Activated CD8-positive, alpha-beta T cell treated with anti-CD3 and anti-CD28 coated beads, Interleukin-2, amount 10 ng/mL, durations not matched to agents 7 days and 5 days (primary cell): Measurements from ENCODE around the gene PNMA1. TPM values are rescaled to one million over a fixed set of nuclear protein-coding genes. Genes with fewer than 3 reads are reported as not detected.

Experiments
- ATAC-seq: fragments of 150-1000 bp; cut with Tn5 transposase; one replicate; pipeline ENCODE4 v1.10.0; 2021; ENCODE audit warnings: moderate library complexity
- CTCF ChIA-PET: fragments of 350-600 bp; sonication (Branson Sonifier 250); formaldehyde crosslinking; loops from one replicate; lab custom pipeline; 2021; ENCODE audit warnings: antibody characterized with exemption; lab: Charles Lee
- POLR2A ChIA-PET: fragments of 350-600 bp; sonication (Branson Sonifier 250); formaldehyde crosslinking; loops from one replicate; lab custom pipeline; 2021; ENCODE audit warnings: antibody characterized with exemption; lab: Charles Lee
- DNase-seq: peaks from one replicate; pipeline ENCODE4 v3.0.0-alpha.2; 2020
- H3K27ac Mint-ChIP-seq: one replicate; pipeline ENCODE4 v1.8.0; 2021; ENCODE audit warnings: mild to moderate bottlenecking, mixed read lengths
- H3K27me3 Mint-ChIP-seq: one replicate; pipeline ENCODE4 v1.8.0; 2021; ENCODE audit warnings: low read depth, mixed read lengths
- H3K36me3 Mint-ChIP-seq: one replicate; pipeline ENCODE4 v1.8.0; 2021; ENCODE audit warnings: low read depth, mixed read lengths
- H3K4me1 Mint-ChIP-seq: one replicate; pipeline ENCODE4 v1.8.0; 2021; ENCODE audit warnings: low read depth, mixed read lengths
- H3K4me3 Mint-ChIP-seq: one replicate; pipeline ENCODE4 v1.8.0; 2021; ENCODE audit warnings: mild to moderate bottlenecking, mixed read lengths
- H3K9me3 Mint-ChIP-seq: one replicate; pipeline ENCODE4 v1.8.0; 2022; ENCODE audit warnings: mixed read lengths; ENCODE audit not compliant: insufficient read depth
- total RNA-seq, 2 experiments: library from RNA; stranded (reverse); gene quantifications; one replicate each; pipeline ENCODE4 v1.2.3, GENCODE V29; 2021

The PNMA1 gene
- total RNA-seq, 2 experiments from 2014 or later, result 24.4 to 25.6 TPM

DNA sequence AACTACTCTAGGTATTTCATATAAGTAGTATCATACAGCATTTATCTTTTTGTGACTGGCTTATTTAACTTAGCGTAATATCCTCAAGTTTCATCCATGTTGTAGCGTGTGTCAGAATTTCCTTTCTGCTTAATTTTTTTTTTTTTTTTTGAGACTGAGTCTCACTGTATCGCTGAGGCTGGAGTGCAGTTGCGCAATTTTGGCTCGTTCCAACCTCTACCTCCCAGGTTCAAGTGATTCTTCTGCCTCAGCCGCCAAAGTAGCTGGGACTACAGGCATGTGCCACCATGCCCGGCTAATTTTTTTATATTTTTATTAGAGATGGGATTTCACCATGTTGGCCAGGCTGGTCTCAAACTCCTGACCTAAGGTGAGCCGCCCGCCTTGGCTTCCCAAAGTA, 28.9 kb downstream of the PNMA1 start:
- Mint-ChIP-seq H3K27me3 (no peaks in the 10 kb centered on the region), H3K9me3 (no peaks in the 10 kb centered on the region), H3K27ac (no peak overlapping the region), H3K4me1 (no peaks in the 10 kb centered on the region), H3K36me3 (no peaks in the 10 kb centered on the region), H3K4me3 (no peak overlapping the region)
- DNase-seq (no peak), ATAC-seq (no peak)
- POLR2A ChIA-PET, result no interaction called here
- CTCF ChIA-PET, result no interaction called here

DNA sequence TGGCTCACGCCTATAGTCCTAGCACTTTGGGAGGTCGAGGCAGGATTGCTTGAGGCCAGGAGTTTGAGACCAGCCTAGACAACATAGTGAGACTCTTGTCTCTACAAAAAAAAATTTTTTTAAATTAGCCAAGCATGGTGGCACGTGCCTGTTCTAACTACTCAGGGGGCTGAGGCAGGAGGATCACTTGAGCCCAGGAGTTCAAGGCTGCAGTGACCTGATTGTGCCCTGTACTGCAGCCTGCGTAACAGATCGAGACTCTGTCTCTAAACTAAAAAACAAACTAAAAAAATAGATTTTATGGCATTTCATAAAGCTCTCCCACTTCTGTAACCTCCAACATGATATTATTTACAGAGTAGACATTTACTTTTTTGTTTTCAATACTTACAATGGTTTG, 29.6 kb downstream of the PNMA1 start:
- ATAC-seq (no peak), DNase-seq (no peak)
- CTCF ChIA-PET, result no interaction called here
- H3K27me3 Mint-ChIP-seq, result no peaks in the 10 kb centered on the region
- no peak overlapping the region for H3K4me3 Mint-ChIP-seq
- no peak overlapping the region for H3K27ac Mint-ChIP-seq
- no peaks in the 10 kb centered on the region for H3K4me1 Mint-ChIP-seq
- H3K36me3 Mint-ChIP-seq, result no peaks in the 10 kb centered on the region
- POLR2A ChIA-PET, result no interaction called here
- no peaks in the 10 kb centered on the region for H3K9me3 Mint-ChIP-seq

DNA sequence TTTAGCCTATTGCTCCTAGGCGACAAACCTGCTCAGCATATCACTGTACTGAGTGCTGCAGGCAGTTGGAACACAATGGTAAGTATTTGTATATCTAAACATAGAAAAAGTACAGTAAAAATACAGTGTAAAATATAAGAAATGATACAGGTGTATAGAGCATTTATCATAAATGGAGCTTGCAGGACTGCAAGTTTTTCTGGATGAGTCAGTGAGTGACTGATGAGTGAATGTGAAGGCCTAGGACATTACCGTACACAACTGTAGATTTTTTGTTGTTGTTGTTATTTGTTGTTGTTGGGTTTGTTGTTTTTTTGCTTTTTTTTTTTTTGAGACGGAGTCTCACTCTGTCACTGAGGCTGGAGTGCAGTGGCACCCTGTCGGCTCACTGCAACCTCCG, 33.4 kb downstream of the PNMA1 start:
- Mint-ChIP-seq H3K36me3 (no peaks in the 10 kb centered on the region), H3K4me3 (no peak overlapping the region), H3K4me1 (no peaks in the 10 kb centered on the region), H3K9me3 (no peaks in the 10 kb centered on the region), H3K27ac (no peak overlapping the region), H3K27me3 (no peaks in the 10 kb centered on the region)
- no peak for ATAC-seq
- ChIA-PET CTCF (no interaction called here), POLR2A (no interaction called here)
- no peak for DNase-seq

DNA sequence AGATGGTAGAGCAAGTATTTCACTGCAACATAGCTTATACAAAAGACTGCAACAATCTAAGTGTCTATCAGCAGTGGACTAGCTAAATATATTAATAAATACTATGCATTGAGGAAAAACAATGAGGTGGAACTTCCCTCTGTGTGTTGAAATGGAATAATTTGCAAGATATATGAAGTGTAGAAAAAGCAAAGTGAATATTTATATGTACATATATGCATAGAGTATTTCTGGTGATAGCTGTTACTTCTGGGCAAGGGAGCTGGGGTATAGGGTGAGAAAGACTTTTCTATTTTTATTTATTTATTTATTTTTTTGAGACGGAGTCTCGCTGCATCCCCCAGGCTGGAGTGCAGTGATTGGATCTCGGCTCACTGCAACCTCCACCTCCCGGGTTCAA, 35.5 kb downstream of the PNMA1 start:
- DNase-seq (no peak), ATAC-seq (no peak)
- Mint-ChIP-seq H3K27me3 (no peaks in the 10 kb centered on the region), H3K4me1 (no peaks in the 10 kb centered on the region), H3K9me3 (no peaks in the 10 kb centered on the region), H3K27ac (no peak overlapping the region), H3K36me3 (no peaks in the 10 kb centered on the region), H3K4me3 (no peak overlapping the region)
- CTCF ChIA-PET, result no interaction called here
- POLR2A ChIA-PET, result no interaction called here

DNA sequence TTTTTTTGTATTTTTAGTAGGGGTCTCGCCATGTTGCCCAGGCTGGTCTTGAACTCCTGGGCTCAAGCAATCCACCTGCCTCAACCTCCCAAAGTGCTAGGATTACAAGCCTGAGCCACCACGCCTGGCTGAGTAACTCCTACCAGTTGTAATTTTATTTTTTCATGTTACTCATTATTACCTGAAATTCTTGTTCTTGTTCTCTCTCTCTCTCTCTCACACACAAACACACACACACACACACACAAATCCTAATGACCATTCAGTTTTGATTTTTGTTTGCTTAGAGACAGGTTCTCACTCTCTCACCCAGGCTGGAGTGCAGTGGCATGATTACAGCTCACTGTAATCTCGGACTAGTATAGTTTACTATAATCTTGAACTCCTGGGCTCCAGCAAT, 39.2 kb downstream of the PNMA1 start:
- Mint-ChIP-seq H3K27me3 (no peaks in the 10 kb centered on the region), H3K27ac (no peak overlapping the region), H3K4me1 (no peaks in the 10 kb centered on the region), H3K9me3 (no peaks in the 10 kb centered on the region), H3K36me3 (no peaks in the 10 kb centered on the region), H3K4me3 (no peak overlapping the region)
- ATAC-seq (no peak), DNase-seq (no peak)
- POLR2A ChIA-PET, result interaction anchor here (0.6 kb wide), 1 partner anchor 37 kb away, joined by 4 read pairs; no protein-coding TSS in a partner anchor
- CTCF ChIA-PET, result no interaction called here

DNA sequence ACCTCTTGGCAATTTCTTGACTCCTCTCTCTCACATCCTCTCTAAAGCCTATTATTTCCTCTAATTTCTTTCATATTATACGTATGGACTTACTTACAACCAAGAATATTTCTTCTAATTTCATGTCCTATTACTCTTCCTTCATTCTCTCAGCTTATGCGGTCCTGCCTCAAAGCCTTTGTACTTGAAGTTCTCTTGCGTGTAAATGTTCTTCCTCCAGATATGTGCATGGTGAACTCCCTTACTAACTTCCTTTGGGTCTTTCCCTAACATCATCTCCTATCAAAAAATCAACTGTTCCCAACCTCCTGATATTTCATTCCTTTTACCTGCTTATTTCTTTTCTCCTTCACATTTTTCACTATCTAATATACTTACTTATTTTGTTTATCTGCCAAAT, 46.3 kb downstream of the PNMA1 start:
- no peaks in the 10 kb centered on the region for H3K9me3 Mint-ChIP-seq
- ATAC-seq (no peak), DNase-seq (no peak)
- no peaks in the 10 kb centered on the region for H3K36me3 Mint-ChIP-seq
- H3K4me3 Mint-ChIP-seq, result no peak overlapping the region
- H3K4me1 Mint-ChIP-seq, result no peaks in the 10 kb centered on the region
- ChIA-PET CTCF (no interaction called here), POLR2A (no interaction called here)
- no peak overlapping the region for H3K27ac Mint-ChIP-seq
- no peaks in the 10 kb centered on the region for H3K27me3 Mint-ChIP-seq

DNA sequence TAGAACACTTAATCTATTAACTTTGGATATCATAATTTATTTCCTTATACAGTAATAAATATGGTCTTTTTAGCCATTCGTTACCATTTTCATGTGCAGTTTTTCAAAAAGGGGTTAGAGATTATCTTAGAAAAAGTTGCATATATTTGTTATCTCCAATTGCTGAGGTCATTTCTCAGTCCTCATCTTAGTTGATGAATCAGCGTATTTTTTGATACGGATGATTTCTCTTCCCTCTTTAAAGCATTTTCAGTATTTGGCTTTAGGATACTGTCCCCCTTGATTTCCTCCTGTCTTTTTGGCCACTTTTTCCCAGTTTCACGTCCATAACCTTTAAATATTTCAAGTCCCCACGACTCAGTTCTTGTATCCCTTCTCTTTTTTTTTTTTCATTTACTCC, 47.6 kb downstream of the PNMA1 start:
- Mint-ChIP-seq H3K9me3 (no peaks in the 10 kb centered on the region), H3K27ac (no peak overlapping the region), H3K36me3 (no peaks in the 10 kb centered on the region), H3K27me3 (no peaks in the 10 kb centered on the region), H3K4me1 (no peaks in the 10 kb centered on the region), H3K4me3 (no peak overlapping the region)
- ATAC-seq (no peak), DNase-seq (no peak)
- ChIA-PET CTCF (no interaction called here), POLR2A (no interaction called here)

DNA sequence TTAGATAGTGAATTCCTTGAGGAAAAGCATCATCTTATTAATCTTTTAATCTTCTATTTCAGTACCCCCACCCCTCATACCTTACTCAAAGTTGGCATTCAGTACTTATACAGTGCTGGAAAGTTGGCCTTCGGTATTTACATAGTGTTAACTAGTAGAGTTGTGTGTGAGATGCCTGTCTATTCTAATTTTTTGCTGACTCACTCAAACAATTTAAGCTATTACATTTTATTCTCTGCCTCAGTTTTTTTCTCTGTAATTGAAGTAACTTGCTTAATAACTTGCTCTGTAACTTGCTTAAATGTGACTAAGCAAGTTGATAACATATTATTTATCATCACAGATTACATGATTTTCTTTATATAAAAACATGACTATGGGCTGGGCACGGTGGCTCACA, 49.1 kb downstream of the PNMA1 start:
- Mint-ChIP-seq H3K9me3 (no peaks in the 10 kb centered on the region), H3K4me1 (no peaks in the 10 kb centered on the region), H3K4me3 (no peak overlapping the region), H3K27ac (no peak overlapping the region), H3K27me3 (no peaks in the 10 kb centered on the region), H3K36me3 (no peaks in the 10 kb centered on the region)
- ATAC-seq (no peak), DNase-seq (no peak)
- POLR2A ChIA-PET, result no interaction called here
- CTCF ChIA-PET, result interaction anchor here (1.1 kb wide), 1 partner anchor 18 kb away, joined by 3 read pairs; no protein-coding TSS in a partner anchor

DNA sequence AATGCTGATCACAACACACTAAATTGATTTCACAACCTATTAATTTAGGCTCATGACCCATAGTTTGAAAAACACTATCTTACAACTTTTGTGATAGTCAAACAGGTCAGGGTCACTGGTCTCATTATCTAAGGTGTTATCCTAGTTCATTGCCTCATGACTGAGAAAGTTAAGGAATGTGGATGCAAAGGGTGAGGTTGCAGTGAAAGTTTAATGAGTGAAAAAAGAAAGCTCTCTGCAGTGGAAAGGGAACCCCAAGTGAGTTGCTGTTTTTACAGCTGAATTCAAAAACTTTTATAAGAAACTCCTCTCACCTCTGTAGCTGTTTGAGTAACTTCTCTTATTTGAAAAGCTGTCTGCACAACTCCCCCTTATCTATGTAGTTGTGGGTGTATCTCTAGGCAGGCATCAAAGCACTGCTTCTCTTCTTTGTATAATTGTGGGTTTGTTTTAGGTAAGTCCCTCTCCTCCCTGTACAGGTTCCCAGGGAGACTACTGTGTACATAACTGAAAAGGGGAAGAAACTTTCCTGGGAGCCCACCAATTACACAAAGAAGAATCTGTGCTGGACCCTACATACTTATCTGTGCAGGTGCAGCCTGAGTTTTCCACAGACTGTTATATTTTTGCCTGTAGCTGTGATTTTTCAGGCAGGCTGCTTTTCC, 50.5 kb downstream of the PNMA1 start:
- no peak overlapping the region for H3K27ac Mint-ChIP-seq
- DNase-seq (no peak), ATAC-seq (no peak)
- ChIA-PET CTCF (interaction anchor here (1.0 to 1.2 kb wide), 2 partner anchors 13 to 155 kb away, joined by 3 to 4 read pairs; no protein-coding TSS in a partner anchor), POLR2A (no interaction called here)
- no peaks in the 10 kb centered on the region for H3K9me3 Mint-ChIP-seq
- no peaks in the 10 kb centered on the region for H3K36me3 Mint-ChIP-seq
- no peaks in the 10 kb centered on the region for H3K4me1 Mint-ChIP-seq
- no peak overlapping the region for H3K4me3 Mint-ChIP-seq
- H3K27me3 Mint-ChIP-seq, result no peaks in the 10 kb centered on the region

DNA sequence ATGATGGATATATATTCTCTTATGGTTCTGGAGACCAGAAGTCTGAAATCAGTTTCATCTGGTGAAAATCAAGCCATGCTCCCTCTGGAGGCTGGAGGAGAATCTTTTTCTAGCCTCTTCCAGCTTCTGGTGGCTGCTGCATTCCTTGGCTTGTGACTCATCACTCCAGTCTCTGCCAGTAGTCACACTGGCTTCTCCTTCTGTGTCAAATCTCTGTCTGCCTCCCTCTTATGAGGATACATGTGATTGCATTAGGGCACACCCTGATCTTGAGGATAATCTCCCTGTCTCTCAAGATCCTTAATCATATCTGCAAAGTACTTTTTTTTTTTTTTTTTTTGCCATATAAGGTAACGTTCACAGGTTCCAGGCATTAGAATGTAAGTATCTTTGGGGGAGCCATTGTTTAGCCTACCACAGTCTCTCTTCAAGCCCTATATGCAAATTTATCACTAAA, 51.7 kb downstream of the PNMA1 start:
- ChIA-PET POLR2A (no interaction called here), CTCF (interaction anchor here (0.8 kb wide), 1 partner anchor 94 kb away, joined by 3 read pairs; the partner anchor contains the start of gene ACOT2)
- Mint-ChIP-seq H3K27ac (no peak overlapping the region), H3K27me3 (no peaks in the 10 kb centered on the region), H3K9me3 (no peaks in the 10 kb centered on the region), H3K4me3 (no peak overlapping the region), H3K36me3 (no peaks in the 10 kb centered on the region), H3K4me1 (no peaks in the 10 kb centered on the region)
- no peak for DNase-seq
- ATAC-seq, result no peak

DNA sequence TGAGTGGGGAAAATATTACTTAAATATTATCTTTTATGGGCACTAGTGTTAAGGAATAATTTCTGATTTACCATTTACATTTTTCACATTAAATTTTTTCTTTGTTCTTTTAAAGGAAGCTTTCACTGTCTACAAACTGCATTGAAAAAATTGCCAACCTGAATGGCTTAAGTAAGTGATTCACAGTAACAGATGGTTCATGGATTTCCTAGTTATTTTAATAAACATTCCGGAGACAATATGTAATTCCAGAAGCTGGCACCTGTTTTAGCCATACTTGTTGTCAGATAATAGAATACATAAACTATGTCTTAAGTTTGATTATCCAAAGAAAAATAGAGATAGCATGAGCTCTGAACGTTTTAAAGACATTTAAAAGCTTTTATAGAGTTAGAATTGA, 52.3 kb downstream of the PNMA1 start:
- Mint-ChIP-seq H3K4me1 (no peaks in the 10 kb centered on the region), H3K27ac (no peak overlapping the region), H3K4me3 (no peak overlapping the region), H3K9me3 (no peaks in the 10 kb centered on the region), H3K27me3 (no peaks in the 10 kb centered on the region), H3K36me3 (no peaks in the 10 kb centered on the region)
- POLR2A ChIA-PET, result no interaction called here
- DNase-seq (no peak), ATAC-seq (no peak)
- CTCF ChIA-PET, result interaction anchor here (0.8 kb wide), 1 partner anchor 93 kb away, joined by 3 read pairs; the partner anchor contains the start of gene ACOT2
